Measurements from ENCODE around the gene RTN4IP1.

DNA sequence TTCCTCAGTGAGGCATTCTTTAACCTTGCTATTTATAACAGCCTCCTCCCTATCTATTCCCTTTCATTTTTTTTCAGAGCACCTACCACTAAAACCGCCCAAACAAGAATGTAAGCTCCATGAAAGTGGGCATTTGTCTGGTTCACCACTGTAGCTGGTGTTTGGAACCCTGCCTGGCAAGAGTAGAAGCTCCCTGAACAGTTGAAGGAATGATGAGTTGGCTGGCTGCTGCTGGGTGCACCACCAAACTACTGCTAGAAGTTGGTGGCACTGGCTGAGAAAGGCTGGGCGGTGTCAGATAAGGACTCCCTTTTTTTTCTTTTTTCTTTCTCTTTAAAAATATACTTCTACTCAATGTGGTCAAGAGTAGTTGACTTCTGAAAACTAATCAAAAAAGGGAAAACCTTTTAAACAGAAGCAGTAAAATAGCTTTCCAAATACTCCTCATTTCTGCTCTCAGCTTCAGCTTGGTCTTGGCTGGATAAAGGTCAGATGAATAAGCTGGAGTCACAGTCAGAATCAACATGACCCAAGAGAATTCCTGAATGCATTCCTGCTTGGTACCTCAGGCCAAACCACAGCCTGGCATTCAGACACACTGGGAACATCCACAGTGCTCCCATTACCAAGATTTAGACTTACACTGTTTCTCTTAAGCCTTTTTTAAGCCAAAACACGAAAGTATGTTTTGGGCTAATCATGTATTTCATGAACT lies 38.0 kb downstream of the RTN4IP1 start:
- TF ChIP-seq, protein P1, sequence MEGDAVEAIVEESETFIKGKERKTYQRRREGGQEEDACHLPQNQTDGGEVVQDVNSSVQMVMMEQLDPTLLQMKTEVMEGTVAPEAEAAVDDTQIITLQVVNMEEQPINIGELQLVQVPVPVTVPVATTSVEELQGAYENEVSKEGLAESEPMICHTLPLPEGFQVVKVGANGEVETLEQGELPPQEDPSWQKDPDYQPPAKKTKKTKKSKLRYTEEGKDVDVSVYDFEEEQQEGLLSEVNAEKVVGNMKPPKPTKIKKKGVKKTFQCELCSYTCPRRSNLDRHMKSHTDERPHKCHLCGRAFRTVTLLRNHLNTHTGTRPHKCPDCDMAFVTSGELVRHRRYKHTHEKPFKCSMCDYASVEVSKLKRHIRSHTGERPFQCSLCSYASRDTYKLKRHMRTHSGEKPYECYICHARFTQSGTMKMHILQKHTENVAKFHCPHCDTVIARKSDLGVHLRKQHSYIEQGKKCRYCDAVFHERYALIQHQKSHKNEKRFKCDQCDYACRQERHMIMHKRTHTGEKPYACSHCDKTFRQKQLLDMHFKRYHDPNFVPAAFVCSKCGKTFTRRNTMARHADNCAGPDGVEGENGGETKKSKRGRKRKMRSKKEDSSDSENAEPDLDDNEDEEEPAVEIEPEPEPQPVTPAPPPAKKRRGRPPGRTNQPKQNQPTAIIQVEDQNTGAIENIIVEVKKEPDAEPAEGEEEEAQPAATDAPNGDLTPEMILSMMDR (IDR thresholded peaks at IDR 0.05) = no peak
- no peak for TF ChIP-seq POLR2A (IDR thresholded peaks at IDR 0.05)
